ENCODE results near the gene KLF11.
"Not testable (repeated sequence)": the region's sequence is repeated elsewhere in the genome, so short reads cannot be mapped to it uniquely, and the experiment has no call there.

Gene KLF11

DNA sequence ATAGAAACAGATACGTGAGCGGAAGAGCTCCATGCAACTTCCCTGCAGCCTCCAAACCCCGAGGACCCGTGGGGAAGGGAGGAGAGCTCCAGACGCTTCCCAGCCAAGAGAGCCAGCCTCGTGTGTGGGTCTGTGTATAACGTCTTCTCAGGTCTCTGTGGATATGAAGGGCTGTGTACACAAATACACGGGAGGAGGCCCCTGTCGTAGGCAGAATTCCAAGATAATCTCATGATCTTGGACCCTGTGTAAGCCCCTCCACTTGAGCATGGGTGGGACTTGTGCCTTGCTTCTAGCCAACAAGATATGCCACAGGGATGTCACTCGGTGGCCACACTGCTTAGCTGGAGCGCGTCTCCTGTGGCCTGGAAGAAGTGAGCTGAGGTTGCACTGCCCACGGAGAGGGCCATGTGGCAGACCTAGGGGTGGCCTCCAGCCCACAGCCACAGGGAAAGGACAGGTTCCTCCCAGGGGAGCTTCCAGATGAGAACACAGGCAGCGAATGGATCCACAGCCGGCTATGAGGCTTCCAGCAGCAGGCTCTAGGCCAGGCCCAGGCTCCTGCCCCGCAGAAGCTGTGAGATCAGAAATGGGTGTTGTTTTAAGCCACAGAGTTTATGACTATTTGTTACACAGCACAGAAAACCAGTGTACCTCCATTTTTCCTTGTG, 15.6 kb upstream of the KLF11 start:
- no peak for DNase-seq (ENCODE audit: low spot score)

DNA sequence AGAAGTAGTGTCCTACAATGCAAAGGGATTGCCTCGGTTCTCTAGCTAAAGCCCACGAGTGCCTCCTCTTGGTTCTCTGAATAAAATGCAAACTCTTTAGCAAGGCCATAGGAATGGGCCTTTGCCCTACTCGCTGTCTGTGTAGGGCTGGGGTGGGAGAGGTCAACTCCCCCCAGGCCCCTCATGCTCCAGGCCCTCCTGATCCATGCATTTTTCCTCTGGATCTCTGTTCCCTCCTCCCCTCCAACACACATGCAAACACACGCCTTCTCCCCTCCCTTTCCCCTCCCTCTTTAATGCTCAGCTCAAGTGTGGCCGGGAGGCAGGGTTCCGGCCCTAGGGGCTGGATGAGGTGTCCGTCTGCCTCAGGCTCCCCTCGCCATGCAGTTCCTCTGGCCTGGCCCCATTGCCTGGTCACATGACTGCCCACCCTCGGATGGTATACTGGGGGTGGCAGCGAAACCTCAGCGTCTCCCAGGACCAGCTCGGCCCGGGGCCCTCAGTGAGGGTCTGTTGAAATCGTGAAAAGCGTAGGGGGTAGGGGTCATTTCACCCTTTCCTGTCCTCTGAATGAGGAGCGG, 14.9 kb upstream of the KLF11 start:
- no peak for DNase-seq (ENCODE audit: low spot score)

DNA sequence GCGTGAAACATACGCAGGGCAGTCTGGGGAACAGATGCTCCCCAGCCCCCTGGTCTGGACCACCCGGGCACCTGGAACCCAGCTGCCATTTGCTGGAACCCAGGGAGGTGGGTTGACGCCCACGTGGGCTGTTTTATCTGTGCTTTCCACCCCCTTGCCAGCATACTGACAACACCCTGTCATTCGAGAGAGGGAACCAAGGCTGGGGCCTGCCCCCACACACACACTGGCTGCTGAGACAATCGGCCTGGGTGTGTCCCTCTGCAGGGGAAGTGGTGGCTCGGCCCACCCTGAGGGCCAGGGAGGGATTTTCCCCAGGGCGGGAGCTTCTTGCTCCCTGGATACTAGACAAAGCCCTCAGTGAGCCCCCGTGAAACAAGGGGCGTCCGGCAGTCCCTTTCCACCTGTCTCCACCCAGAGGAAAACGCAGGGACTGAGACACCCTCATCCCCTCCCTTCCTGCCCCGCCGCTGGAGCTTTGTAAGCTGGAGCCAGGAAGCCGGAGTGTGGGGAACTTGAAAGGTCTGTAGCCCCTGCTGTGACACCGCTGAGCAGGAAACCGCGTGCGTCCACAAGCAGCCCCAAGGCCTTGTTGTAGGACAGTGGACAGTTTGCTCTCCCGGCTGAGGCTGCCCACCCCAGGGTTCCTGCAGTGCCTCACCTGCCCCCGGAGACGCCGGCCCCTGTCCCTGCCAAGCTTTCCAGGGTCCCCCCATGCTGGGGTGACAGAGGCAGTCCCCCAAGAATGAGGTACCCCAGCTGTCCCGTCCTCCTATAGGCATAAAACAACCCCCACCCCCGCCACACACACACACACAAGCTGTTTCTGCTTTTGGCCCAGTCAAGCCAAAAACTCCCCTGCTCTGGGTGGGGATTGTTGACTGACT, 14.1 kb upstream of the KLF11 start:
- no peak for DNase-seq (ENCODE audit: low spot score)

DNA sequence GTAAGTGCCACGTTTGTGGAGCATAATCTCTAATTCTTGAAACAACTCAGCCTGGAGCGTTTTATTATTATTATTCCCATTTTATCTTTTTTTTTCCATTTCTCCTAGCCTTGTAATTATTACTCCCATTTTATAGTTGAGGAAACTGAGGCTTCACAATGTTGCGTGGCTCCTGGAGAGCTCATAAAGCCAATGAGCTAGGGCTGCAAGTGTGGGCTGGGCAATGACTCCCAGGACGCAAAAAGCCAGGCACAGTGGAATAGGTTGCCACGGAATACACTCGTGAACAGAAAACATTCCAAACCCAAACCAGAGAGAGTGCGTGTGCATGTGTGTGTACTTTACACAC, 13.5 kb upstream of the KLF11 start:
- DNase-seq (ENCODE audit: low spot score) = no peak

DNA sequence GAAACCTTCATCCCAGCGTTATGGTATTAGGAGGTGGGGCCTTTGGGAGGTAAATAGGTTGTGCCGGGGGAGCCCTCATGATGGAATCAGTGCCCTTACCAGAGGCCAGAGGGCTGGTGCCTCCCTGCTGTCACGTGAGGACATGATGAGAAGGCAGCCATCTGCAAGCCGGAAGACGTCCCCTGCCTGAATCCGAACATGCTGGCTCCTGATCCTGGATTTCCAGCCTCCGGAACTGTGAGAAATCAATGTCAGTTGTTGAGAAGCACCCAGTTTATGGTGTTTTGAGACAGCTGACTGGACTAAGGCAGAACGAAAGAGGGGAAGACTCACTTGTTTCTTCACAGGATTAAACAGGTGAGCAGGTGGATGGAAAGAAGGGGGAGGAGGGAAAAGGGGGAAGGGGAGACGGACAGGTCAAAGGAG, 13.0 kb upstream of the KLF11 start:
- no peak for DNase-seq (ENCODE audit: low spot score)

DNA sequence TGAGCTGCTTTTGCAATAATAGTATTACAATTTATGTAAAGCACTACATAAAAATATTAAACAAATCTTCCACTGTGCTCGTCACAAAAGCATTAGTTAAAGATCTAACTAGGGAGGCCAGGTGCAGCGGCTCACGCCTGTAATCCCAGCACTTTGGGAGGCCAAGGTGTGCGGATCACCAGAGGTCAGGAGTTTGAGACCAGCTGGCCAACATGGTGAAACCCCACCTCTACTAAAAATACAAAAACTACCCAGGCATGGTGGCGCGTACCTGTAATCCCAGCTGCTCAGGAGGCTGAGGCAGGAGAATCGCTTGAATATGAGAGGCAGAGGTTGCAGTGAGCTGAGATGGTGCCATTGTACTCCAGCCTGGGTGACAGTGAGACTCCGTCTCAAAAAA, 12.6 kb upstream of the KLF11 start:
- DNase-seq (ENCODE audit: low spot score) = not testable (repeated sequence)

DNA sequence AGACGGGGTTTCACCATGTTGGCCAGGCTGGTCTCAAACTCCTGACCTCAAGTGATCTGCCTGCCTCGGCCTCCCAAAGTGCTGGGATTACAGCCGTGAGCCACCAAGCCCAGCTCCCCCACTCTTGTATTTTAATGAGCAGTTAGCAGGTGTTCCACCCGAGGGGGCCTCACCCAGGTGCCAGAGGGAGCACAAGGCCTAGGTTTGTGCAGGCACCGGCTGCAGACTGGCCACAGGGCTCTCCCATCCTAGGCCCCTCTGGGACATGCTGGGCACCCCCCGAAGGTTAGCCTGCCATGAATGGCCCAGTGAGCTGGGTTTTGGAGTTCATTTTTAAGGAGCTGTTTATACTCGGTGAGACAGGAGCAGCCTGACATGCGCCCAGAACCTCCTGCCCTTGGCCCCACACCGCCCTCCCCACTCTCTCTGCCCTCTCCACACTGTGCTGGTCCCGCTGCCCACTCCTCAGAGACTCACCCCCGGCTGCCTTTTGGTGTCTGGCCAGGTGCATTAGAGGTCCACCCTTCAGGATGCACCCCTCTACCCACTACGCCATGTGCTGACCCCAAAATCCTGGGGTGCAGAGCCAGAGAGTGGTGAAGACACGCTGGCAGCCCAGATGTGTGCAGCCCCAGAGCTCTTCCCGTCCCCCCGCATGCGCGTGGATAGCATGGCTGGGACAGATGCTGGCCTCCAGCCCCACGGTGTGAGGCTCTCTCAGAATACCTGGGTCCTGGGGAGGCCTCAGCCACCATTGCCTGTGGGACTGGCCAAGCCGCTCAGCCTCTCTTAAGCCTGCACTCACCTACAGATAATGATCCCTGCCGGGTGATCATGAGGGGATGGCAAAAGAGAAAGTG, 11.2 kb upstream of the KLF11 start:
- no peak for DNase-seq (ENCODE audit: low spot score)

DNA sequence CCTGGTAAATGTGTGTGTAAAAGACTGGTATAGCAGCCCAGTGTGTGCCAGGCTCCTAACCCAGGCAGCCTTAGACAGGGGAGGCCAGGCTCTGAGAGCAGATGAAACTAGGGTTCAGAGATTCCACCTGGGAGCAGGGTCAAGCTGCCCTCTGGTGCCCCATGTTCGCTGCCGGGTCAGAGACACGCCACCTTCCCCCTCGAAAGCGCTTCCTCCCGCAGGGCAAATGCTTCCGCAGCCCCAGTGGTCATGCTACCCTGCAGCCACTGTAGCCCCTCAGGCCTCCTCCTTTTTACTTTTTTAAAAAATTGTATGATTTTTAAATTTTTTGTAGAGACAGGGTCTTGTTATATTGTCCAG, 10.6 kb upstream of the KLF11 start:
- DNase-seq (ENCODE audit: low spot score) = no peak

DNA sequence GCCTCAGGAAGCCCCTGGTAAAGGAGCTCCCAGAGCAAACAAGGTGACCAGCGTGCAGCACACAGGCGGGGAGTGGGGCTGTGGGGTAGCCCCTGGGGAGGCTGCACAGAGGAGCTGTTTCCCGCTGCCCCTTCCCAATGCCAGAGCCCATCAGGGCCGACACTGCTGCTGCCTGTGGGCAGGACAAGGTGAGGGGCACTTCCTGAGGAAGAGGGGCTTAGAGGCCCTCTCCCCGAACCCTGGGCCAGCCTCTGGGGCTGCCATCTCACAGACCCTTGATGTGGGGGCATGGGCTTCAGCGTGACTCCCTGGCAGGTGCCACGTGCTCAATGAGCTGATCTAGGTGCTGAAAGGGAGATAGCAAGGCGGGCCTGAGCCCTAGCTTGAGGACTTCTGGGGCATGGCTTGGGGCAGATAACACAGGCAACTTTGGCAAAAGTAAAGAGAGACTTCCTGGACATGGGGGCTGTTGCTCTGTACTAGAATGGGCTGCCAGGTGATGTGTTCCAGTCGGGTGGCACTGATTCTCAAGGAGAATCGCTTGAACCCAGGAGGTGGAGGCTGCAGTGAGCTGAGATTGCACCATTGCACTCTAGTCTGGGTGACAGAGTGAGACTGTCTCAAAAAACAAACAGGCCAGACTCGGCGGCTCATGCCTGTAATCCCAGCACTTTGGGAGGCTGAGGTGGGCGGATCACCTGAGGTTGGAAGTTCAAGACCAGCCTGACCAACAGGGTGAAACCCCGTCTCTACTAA, 9.9 kb upstream of the KLF11 start:
- no peak for DNase-seq (ENCODE audit: low spot score)

DNA sequence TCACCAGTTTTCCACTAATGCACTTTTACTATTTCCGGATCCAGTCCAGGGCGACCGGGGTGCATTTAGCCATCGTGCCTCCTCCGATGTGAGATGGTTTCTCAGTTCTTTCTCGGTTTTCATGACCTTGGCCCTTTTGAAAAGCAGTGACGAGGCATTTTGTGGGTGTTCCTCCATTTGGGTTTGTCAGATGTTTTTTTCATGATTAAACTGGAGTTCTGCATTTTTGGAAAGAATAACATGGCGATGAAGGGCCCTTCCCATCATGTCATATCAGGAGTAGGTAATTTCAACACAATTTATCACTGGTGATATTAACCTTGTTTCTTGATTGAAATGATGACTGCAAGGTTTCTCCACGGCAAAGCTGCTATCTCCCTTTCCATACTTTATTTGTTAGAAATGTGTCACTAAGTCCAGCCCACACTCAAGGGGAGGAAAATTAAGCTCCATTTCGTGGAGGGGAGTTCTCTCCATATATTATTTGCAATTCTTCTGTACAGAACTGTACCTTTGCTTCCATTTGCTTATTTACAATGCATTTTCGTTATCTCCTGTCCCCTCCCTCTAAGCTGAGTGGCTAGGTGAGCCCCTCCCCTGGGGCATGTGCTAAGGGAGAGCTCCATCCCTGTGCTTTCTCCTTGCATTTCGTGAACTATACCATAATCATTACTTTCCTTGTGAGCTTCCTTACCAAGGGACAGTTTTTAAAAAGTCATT, 8.9 kb upstream of the KLF11 start:
- DNase-seq (ENCODE audit: low spot score) = no peak

DNA sequence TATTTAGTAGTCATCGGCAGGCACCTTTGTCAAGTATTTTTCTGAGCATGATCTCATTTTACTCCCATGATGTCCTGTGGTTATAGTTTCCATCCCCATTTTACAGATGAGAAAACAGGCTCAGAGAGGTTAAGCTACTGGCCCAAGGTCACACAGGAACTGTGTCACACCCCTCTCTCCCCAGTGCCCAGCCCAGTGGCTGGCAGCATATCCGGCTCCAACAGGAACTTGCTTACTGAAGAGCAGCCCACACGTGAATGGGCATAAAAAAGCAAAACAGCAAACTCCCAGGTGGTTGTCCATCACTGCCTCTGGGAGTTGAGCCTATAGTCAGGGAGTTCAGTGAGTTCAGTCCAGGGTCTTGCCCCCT, 8.3 kb upstream of the KLF11 start:
- no peak for DNase-seq (ENCODE audit: low spot score)

DNA sequence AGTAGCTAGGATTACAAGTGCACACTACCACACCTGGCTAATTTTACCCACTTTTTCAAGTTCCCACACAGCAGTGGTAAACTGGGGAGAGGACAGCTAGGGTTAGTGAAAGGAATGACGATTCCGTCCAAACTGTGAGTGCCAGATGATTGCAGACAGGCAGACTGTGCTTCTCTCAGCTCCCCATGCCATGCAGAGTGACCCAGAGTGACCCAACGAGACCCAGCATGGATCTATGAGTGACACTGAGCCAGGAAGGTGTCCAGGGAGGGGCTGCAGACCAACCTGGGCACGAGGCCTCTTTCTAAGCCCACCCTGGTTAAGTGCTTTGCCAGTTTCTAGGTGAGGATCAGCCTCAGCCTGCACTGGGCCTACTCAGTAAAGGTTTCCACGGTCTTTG, 7.7 kb upstream of the KLF11 start:
- no peak for DNase-seq (ENCODE audit: low spot score)

DNA sequence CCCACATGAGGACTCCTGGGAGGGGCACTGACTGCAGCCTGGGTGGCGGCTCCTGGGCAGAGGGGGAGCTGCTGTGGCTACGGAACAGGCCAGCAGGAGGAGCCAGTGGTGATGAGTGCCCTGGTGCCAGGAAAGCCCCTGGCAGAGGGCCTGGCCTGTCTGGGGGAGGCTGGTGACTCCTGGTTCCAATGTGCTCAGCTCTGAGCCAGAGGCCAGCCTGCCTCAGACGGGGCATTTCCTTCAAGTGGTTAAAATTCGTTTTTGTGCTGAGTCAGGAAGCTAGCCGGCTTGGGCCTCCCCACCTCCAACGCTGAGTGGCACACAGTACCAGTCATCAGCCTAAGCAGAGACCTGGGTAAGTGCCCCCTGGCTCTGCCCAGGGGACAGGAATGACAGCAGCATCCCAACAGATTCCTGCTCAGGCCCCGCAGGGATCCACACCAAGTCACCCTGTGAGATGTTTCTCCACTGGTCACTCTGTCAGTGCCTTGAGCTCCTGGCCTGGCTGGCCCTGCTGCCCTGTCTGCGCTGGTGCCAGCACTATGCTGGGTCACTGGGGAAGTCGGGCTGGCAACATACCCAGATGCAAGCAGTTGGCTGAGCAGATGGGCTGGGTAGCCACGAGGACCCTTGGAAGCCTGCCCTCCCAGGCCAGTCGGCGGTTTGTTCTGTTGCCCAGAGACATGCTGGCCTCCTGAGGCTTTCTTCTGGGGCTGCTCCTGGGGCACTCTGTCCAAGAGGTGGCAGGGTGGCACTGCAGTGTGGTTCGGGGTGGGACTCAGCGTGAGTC, 7.1 kb upstream of the KLF11 start:
- peak; percentile 44 for DNase-seq (ENCODE audit: low spot score)

DNA sequence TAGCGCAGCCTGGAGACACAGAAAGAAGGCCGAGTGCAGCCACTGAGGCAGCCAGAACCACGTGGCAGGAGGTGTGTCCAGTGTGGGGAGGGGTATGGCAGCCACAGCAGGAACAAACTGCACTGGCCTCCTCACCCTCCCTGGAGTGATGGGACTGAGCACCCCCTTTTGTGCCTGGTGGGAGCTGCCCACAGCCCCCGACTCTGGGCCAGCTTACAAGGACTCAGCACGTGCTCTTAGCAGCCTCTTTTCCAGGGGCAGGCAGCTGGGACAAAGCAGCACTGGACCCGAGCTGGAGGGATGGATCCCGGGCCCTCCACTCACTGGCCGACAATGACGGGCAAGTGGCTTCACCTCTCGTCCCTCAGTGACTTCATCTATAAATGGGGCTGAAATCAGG, 5.2 kb upstream of the KLF11 start:
- DNase-seq (ENCODE audit: low spot score) = no peak

DNA sequence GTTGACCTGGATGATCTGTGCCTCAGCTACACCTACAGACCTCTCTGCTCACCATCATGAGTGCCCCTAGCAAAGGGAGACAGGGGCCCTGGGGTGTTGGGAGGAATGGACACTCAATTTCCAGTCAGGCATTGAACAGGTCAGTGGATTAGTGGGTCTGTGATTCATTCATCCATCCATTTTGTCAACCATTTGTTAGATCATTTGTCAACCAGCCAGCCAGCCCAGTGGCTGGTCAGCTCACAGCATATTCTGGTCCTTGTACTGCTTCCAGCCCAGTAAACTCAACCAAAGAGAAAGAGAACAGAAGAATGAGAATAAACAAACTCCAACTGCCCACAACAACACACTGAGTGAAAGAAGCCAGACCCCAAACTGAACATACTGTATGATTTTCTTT, 4.6 kb upstream of the KLF11 start:
- DNase-seq (ENCODE audit: low spot score) = no peak

DNA sequence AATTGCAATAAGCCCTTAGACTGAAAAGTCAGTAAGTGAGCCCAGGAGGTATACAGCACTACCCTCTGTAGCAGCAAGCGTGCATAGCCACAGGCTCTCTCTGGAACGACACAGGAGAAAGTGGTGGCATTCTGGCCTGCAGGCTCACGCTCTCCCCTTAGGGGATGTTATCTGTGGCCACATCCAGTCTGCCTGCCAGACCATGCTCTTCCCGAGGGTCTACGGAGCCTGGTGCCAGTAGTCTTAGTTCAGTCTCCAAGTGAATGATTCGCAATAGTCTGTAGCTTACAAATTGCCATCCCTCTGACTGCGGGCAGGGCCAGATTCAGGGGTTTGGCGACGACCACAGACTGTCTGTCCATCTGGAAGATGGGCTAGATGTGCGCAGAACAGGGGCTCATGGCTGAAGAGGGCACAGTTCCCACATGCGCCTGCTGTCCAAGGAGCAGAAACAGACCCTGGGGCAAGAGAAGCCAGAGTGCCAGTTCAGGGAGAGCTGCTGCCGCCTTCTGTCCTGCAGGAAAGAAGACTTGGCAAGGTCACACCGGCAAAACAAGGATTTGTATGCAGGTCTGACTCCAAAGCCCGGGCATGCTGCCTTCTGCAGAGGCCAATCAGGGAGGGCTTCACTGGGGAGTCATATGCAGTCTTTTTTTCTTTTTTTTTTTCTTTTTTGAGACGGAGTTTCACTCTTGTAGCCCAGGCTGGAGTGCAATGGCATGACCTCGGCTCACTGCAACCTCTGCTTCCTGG, 3.5 kb upstream of the KLF11 start:
- DNase-seq (ENCODE audit: low spot score) = no peak

DNA sequence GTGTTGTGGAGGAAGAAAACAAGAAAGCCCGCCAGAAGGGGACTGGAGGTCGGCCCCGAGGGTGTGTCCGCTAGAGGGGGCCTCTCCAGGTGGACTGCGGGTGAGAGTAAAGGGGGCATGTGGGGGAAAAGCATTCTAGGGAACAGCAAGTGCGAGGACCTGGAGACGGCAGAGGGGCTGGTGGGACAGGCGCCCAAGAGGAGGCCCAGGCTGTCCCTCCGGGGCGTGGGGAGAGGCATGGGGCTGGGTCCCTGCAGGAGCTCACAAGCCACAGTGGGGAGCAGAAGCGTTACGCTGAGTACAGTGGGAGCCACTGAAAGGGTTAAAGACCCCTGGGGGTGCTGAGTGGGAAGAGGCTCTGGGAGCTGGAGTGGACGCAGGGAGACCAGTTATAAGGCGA, 1.6 kb upstream of the KLF11 start:
- DNase-seq (ENCODE audit: low spot score) = no peak

DNA sequence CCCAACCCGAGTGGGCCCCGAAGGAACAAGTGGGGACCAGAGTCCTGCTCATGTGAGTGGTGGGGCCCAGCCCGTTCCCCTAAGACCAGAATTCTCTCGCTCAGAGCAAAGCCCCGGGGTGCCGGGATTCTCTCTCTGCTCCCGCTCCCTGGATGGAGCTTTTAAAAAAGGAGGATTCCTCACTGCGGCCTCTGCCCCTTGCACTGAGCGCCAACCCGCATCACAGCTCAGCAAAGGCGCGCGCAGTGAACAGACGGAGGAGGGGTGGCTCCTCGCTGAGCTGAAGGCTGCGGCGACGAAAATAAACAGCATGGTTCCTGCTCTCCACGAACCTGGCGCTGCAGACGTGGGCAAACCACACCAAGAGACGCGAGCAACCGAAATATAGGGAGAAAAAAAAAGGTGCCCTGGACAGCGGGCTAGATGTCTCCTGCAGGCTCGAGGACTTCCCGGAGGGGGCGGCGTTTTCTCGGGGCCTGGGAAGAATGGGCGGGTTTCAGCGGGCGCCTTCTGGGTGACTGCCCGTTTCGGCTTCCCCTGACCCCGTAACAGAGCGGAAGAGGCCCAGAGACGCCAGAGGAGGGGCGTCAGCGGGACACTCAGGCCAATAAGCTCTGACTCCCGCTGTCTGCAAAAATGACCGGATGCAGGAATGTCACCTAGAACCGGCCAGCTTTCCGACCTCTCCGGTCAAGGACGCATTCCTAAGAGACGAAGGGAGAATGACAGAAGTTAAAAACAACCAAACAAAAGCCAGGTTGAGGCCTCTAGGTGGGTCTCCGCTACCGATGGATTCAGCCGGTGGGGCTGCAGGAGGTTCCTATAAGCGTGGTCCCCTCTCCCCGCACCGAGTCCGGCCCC, 819 bp upstream of the KLF11 start:
- peak; percentile 33 for DNase-seq (ENCODE audit: low spot score)
